Activated naive CD4-positive, alpha-beta T cell treated with anti-CD3 and anti-CD28 coated beads for 36 hours (primary cell): Measurements from ENCODE around the gene NPM3. TPM values are rescaled to one million over a fixed set of nuclear protein-coding genes. Genes with fewer than 3 reads are reported as not detected.

Experiments used
- CTCF ChIA-PET: fragments of 350-600 bp; sonication (Branson Sonifier 250); formaldehyde crosslinking; loops from one replicate; lab custom pipeline; 2021; ENCODE audit warnings: antibody characterized with exemption; lab: Charles Lee
- DNase-seq: peaks from one replicate; pipeline ENCODE4 v3.0.0-alpha.2; 2020
- H3K27ac Mint-ChIP-seq: one replicate; pipeline ENCODE4 v1.8.0; 2021; ENCODE audit warnings: mild to moderate bottlenecking, mixed read lengths
- H3K27me3 Mint-ChIP-seq: one replicate; pipeline ENCODE4 v1.8.0; 2021; ENCODE audit warnings: low read depth, mixed read lengths
- H3K36me3 Mint-ChIP-seq: one replicate; pipeline ENCODE4 v1.8.0; 2021; ENCODE audit warnings: low read depth, mixed read lengths
- H3K4me1 Mint-ChIP-seq: one replicate; pipeline ENCODE4 v1.8.0; 2021; ENCODE audit warnings: low read depth, mixed read lengths
- H3K4me3 Mint-ChIP-seq: one replicate; pipeline ENCODE4 v1.8.0; 2021; ENCODE audit warnings: mild to moderate bottlenecking, moderate library complexity, mixed read lengths
- H3K9me3 Mint-ChIP-seq: one replicate; pipeline ENCODE4 v1.8.0; 2021; ENCODE audit warnings: mixed read lengths
- intact Hi-C: fragments of 100-400 bp; cut with micrococcal nuclease; formaldehyde crosslinking; loops from one replicate; pipeline ENCODE4 v1.15.1; 2023
- total RNA-seq, 2 experiments: library from RNA; stranded (reverse); gene quantifications; one replicate each; pipeline ENCODE4 v1.2.3, GENCODE V29; 2021

The NPM3 gene
- total RNA-seq, 2 experiments from 2014 or later: 213 to 230 TPM

DNA sequence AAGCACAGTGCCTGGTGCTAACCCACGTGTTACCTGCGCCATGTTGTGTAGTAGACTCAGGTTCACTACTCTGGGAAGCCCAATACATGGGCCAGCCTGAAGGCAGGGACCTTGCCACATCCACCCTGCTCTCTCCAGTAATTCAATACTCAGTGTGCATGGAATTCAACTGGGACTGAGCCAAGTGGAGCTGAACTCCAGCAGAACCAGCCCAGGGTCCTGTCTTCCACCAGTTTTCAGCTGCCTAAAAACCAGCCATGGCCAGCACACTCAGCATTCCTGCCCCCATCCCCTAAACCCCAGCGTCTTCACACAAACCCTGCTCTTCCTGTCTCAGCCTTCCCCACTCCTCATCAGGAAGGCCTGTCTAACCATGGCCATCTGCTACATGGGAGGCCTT lies 22.7 kb downstream of the NPM3 start:
- H3K36me3 Mint-ChIP-seq: no peaks in the 10 kb centered on the region
- H3K4me3 Mint-ChIP-seq: no peak overlapping the region
- H3K4me1 Mint-ChIP-seq: no peaks in the 10 kb centered on the region
- peaks cover 5% of the 10 kb centered on the region for H3K27me3 Mint-ChIP-seq
- H3K27ac Mint-ChIP-seq: no peak overlapping the region
- intact Hi-C loops: no loop called here
- no peak for DNase-seq
- CTCF ChIA-PET: no interaction called here
- no peaks in the 10 kb centered on the region for H3K9me3 Mint-ChIP-seq

GRCh38 chr10:101759309-101760247 lies 23.7 kb downstream of the NPM3 start:
- Mint-ChIP-seq H3K9me3 (no peaks in the 10 kb centered on the region), H3K27me3 (peaks cover 5% of the 10 kb centered on the region), H3K4me3 (no peak overlapping the region), H3K36me3 (no peaks in the 10 kb centered on the region), H3K4me1 (no peaks in the 10 kb centered on the region), H3K27ac (no peak overlapping the region)
- no peak for DNase-seq
- intact Hi-C loops: no loop called here
- CTCF ChIA-PET: no interaction called here

GRCh38 chr10:101758858-101759257 lies 24.4 kb downstream of the NPM3 start:
- no peak overlapping the region for H3K27ac Mint-ChIP-seq
- no peak overlapping the region for H3K4me3 Mint-ChIP-seq
- no peaks in the 10 kb centered on the region for H3K4me1 Mint-ChIP-seq
- H3K27me3 Mint-ChIP-seq: peaks cover 5% of the 10 kb centered on the region
- no peak for DNase-seq
- CTCF ChIA-PET: interaction anchor here (1.2 kb wide), 1 partner anchor 22 kb away, joined by 4 read pairs; no protein-coding TSS in a partner anchor
- no peaks in the 10 kb centered on the region for H3K9me3 Mint-ChIP-seq
- intact Hi-C loops: no loop called here
- H3K36me3 Mint-ChIP-seq: no peaks in the 10 kb centered on the region

GRCh38 chr10:101752241-101752640 lies 31.0 kb downstream of the NPM3 start:
- Mint-ChIP-seq H3K27me3 (peaks cover 5% of the 10 kb centered on the region), H3K4me1 (no peaks in the 10 kb centered on the region), H3K9me3 (no peaks in the 10 kb centered on the region), H3K36me3 (no peaks in the 10 kb centered on the region), H3K4me3 (no peak overlapping the region), H3K27ac (no peak overlapping the region)
- CTCF ChIA-PET: interaction anchor here (0.6 kb wide), 1 partner anchor 182 kb away, joined by 4 read pairs; no protein-coding TSS in a partner anchor
- DNase-seq: no peak
- intact Hi-C loops: no loop called here

GRCh38 chr10:101749047-101750016 lies 33.9 kb downstream of the NPM3 start:
- H3K9me3 Mint-ChIP-seq: no peaks in the 10 kb centered on the region
- H3K27ac Mint-ChIP-seq: no peak overlapping the region
- H3K27me3 Mint-ChIP-seq: no peaks in the 10 kb centered on the region
- intact Hi-C loops: no loop called here
- H3K4me1 Mint-ChIP-seq: no peaks in the 10 kb centered on the region
- H3K4me3 Mint-ChIP-seq: no peak overlapping the region
- no peaks in the 10 kb centered on the region for H3K36me3 Mint-ChIP-seq
- DNase-seq: no peak
- CTCF ChIA-PET: no interaction called here

DNA sequence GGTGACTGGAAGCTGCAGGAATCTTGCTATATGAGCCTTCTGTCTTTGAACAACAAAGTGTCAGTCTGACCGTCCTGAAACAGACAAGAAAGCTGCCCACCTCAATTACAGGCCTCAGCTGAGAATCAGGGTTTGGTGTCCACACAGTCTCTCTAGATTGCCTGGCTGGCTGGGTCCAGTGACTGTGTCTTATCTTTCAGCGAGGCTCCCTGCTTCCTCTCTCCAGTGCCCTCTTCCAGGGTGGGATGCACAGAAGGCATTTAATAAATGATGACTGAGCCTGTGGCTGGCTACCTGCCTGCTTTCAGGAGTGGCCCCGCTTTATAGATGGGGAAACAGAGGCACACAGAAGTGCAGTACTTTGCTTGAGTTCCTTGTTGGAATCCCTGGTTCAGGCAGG lies 34.8 kb downstream of the NPM3 start:
- H3K27ac Mint-ChIP-seq: no peak overlapping the region
- H3K9me3 Mint-ChIP-seq: no peaks in the 10 kb centered on the region
- intact Hi-C loops: no loop called here
- no peak for DNase-seq
- no peaks in the 10 kb centered on the region for H3K27me3 Mint-ChIP-seq
- no peaks in the 10 kb centered on the region for H3K4me1 Mint-ChIP-seq
- no peak overlapping the region for H3K4me3 Mint-ChIP-seq
- CTCF ChIA-PET: no interaction called here
- H3K36me3 Mint-ChIP-seq: no peaks in the 10 kb centered on the region

- intact Hi-C loops: no loop called here
- peaks cover 2% of the 10 kb centered on the region for H3K27me3 Mint-ChIP-seq
- CTCF ChIA-PET: interaction anchor here (0.7 to 1.2 kb wide), 2 partner anchors 174 to 649 kb away, joined by 3 to 4 read pairs; no protein-coding TSS in a partner anchor
Observed at GRCh38 chr10:101745074-101745696, 38.1 kb downstream of the NPM3 start.

DNA sequence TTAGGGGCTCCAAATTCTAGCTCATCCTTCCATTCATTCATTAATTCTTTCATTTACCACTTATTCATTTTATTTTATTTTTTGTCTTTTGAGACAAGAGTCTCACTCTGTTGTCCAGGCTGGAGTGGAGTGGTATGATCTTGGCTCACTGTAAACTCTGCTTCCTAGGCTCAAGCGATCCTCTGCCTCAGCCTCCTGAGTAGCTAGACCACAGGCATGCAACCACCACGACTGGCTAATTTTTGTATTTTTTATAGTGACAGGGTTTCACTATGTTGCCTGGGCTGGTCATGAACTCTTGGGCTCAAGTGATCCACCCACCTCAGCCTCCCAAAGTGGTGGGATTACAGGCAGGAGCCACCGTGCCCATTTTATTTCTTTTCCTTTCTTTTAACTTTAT lies 39.0 kb downstream of the NPM3 start:
- intact Hi-C loops: no loop called here
- DNase-seq: no peak
- H3K4me1 Mint-ChIP-seq: no peaks in the 10 kb centered on the region

More at GRCh38 chr10:101745074-101745696, 38.1 kb downstream of the NPM3 start:
- H3K36me3 Mint-ChIP-seq: no peaks in the 10 kb centered on the region
- DNase-seq: no peak
- H3K4me3 Mint-ChIP-seq: no peak overlapping the region
- no peaks in the 10 kb centered on the region for H3K4me1 Mint-ChIP-seq
- no peak overlapping the region for H3K27ac Mint-ChIP-seq
- no peaks in the 10 kb centered on the region for H3K9me3 Mint-ChIP-seq

GRCh38 chr10:101741938-101742337 lies 41.3 kb downstream of the NPM3 start:
- Mint-ChIP-seq H3K27ac (no peak overlapping the region), H3K9me3 (no peaks in the 10 kb centered on the region), H3K27me3 (peaks cover 2% of the 10 kb centered on the region), H3K4me3 (no peak overlapping the region), H3K4me1 (no peaks in the 10 kb centered on the region), H3K36me3 (no peaks in the 10 kb centered on the region)
- CTCF ChIA-PET: interaction anchor here (0.6 kb wide), 1 partner anchor 42 kb away, joined by 3 read pairs; no protein-coding TSS in a partner anchor
- intact Hi-C loops: no loop called here
- no peak for DNase-seq

More for the DNA sequence above, 39.0 kb downstream of the NPM3 start:
- H3K9me3 Mint-ChIP-seq: no peaks in the 10 kb centered on the region
- H3K27ac Mint-ChIP-seq: no peak overlapping the region
- H3K4me3 Mint-ChIP-seq: no peak overlapping the region
- CTCF ChIA-PET: interaction anchor here (0.7 to 1.5 kb wide), 2 partner anchors 173 to 266 kb away, joined by 3 read pairs; no protein-coding TSS in a partner anchor
- no peaks in the 10 kb centered on the region for H3K36me3 Mint-ChIP-seq
- peaks cover 2% of the 10 kb centered on the region for H3K27me3 Mint-ChIP-seq

GRCh38 chr10:101736666-101737065 lies 46.6 kb downstream of the NPM3 start:
- Mint-ChIP-seq H3K4me1 (no peaks in the 10 kb centered on the region), H3K27me3 (peaks cover 13% of the 10 kb centered on the region), H3K36me3 (no peaks in the 10 kb centered on the region), H3K27ac (no peak overlapping the region), H3K4me3 (no peak overlapping the region), H3K9me3 (no peaks in the 10 kb centered on the region)
- no peak for DNase-seq
- intact Hi-C loops: no loop called here
- CTCF ChIA-PET: no interaction called here

DNA sequence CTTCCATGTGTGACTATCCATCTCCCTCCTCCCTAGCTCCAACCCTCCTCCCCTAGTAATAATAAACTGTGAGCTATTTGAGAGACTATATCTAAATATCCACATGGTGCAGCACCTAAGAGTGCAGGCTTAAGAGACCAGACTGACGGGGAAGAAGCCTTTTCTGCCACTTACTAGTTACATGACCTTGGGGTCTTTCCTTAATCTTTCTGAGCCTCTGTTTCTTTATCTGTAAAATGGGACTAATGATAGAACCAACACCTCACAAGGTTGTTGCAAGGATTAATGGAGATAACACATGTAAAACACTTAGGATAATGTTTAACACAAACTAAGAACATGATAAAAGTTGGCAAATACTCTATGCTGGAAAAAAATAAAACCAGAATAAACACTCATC lies 51.1 kb downstream of the NPM3 start:
- Mint-ChIP-seq H3K36me3 (no peaks in the 10 kb centered on the region), H3K27ac (no peak overlapping the region), H3K27me3 (peaks cover 11% of the 10 kb centered on the region), H3K4me3 (no peak overlapping the region), H3K4me1 (no peaks in the 10 kb centered on the region), H3K9me3 (no peaks in the 10 kb centered on the region)
- CTCF ChIA-PET: interaction anchor here (0.6 kb wide), 1 partner anchor 46 kb away, joined by 3 read pairs; no protein-coding TSS in a partner anchor
- intact Hi-C loops: no loop called here
- DNase-seq: no peak
